Astrocyte (in vitro differentiated cells and primary cell): Measurements from ENCODE around the gene XYLT1.

Experiments used
- EZH2 ChIP-seq: IDR thresholded peaks from 2 replicates; pipeline ENCODE4 v1.6.1; 2012; ENCODE audit warnings: mild to moderate bottlenecking, low read length, inconsistent platforms; ENCODE audit not compliant: insufficient read depth
- TF ChIP-seq, protein P1 (sequence below): IDR thresholded peaks from 2 replicates; pipeline ENCODE4 v1.5.1; 2011; ENCODE audit warnings: low read depth, mild to moderate bottlenecking, inconsistent platforms, low read length, moderate library complexity; ENCODE audit not compliant: insufficient read depth

DNA sequence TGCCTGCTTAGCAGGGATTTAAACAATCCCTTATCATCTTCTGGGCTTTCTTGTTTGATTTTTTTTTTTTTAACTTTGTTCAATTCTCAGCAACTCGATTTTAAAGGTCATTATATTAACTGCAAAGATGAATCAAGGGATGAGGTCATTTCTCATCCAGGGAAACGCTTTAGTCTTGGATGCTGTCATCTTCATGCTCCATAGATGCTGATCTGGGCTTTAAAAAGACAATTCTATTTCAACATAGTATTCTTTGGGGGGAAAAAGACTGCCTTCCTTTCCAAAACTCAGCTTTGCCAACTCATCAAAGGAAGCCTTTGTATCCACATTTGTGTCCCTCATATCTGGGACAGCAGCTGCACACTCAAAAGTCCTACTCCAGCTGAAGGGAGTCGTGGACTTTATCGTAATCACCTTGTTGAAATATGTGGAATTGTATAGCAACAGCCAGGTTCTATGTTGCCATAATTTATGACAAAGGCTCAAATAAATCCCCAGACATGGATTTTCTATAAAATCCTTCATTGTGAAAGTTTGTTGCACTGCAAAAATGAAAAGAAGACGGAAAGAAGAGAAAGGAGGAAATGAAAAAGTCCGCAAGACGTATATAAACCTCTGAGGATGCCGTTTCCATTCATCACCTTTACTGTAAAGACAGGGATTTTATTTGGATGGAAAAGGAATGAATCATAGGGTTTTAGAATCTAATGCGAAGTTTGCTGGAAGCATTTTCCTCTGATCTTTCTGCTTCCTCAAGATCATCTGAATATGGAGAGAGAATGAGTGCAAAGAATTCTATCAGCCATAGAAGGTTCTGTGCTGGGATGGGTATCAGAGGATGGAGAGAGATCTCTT is 48.6 kb upstream of the XYLT1 start:
- TF ChIP-seq, protein P1, sequence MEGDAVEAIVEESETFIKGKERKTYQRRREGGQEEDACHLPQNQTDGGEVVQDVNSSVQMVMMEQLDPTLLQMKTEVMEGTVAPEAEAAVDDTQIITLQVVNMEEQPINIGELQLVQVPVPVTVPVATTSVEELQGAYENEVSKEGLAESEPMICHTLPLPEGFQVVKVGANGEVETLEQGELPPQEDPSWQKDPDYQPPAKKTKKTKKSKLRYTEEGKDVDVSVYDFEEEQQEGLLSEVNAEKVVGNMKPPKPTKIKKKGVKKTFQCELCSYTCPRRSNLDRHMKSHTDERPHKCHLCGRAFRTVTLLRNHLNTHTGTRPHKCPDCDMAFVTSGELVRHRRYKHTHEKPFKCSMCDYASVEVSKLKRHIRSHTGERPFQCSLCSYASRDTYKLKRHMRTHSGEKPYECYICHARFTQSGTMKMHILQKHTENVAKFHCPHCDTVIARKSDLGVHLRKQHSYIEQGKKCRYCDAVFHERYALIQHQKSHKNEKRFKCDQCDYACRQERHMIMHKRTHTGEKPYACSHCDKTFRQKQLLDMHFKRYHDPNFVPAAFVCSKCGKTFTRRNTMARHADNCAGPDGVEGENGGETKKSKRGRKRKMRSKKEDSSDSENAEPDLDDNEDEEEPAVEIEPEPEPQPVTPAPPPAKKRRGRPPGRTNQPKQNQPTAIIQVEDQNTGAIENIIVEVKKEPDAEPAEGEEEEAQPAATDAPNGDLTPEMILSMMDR = no peak
- TF ChIP-seq EZH2 = no peak
